ENCODE measurements around the gene ALK. TPM values are rescaled to one million over a fixed set of nuclear protein-coding genes. Genes with fewer than 3 reads are reported as not detected.

Gene ALK
- total and polyA plus RNA-seq, 7 donors = 0.31 to 2.9 (median 1.2) TPM; not detected in 1

DNA sequence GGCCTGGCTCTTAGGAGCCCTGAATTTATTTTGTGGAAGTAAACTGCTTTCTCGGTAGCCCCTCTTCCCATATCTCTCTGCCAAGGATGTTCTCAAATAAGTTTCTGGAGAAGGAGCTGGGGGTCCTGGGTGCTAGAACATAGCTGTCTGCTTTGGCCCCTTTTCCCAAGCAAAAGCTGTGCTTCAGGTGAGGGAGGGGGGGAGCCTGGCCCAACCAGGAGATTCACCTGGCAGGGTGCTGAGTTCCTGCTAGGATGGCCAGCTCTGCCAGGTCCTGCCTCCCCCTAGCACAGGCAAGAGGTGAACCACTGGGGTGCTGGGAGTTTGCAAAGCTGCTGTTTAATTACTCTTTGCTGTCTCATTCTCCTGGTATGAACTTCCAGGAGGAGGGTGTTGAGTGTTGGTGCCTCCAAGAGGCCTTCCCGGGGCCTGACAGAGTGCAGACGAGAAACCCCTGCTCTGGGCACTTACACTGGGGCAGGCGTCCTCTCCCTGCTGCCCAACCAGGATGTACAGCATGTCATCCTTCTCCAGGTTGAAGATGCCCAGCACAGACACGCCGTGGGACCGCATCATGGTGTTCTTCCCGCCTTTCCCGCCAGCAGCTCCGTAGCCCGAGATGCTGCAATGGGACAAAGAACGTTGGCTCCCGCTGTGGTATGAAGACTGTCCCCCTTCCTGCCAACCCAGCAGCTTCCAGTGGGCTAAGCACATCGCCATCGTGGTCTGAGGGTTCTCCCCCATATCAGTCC, 682.0 kb downstream of the ALK start:
- H3K27ac ChIP-seq = no peak overlapping the region
- H3K4me3 ChIP-seq = no peak overlapping the region
- intact Hi-C loops (cut with DNase I) = no loop called here
- no peaks in the 10 kb centered on the region for H3K9me3 ChIP-seq
- H3K27me3 ChIP-seq = no peaks in the 10 kb centered on the region
- no peaks in the 10 kb centered on the region for H3K4me1 ChIP-seq
- H3K36me3 ChIP-seq = no peaks in the 10 kb centered on the region
- WGBS, 2 donors = 84 to 86% methylated on average over 15 of the region's 15 CpGs
- peak; percentile 44 for DNase-seq
- TF ChIP-seq POLR2A (IDR thresholded peaks at IDR 0.05) = no peak
- no peak for TF ChIP-seq POLR2AphosphoS5 (IDR thresholded peaks at IDR 0.05)
- TF ChIP-seq, protein P1, sequence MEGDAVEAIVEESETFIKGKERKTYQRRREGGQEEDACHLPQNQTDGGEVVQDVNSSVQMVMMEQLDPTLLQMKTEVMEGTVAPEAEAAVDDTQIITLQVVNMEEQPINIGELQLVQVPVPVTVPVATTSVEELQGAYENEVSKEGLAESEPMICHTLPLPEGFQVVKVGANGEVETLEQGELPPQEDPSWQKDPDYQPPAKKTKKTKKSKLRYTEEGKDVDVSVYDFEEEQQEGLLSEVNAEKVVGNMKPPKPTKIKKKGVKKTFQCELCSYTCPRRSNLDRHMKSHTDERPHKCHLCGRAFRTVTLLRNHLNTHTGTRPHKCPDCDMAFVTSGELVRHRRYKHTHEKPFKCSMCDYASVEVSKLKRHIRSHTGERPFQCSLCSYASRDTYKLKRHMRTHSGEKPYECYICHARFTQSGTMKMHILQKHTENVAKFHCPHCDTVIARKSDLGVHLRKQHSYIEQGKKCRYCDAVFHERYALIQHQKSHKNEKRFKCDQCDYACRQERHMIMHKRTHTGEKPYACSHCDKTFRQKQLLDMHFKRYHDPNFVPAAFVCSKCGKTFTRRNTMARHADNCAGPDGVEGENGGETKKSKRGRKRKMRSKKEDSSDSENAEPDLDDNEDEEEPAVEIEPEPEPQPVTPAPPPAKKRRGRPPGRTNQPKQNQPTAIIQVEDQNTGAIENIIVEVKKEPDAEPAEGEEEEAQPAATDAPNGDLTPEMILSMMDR (IDR thresholded peaks at IDR 0.05) = no peak
- TF ChIP-seq EP300 (IDR thresholded peaks at IDR 0.05) = no peak

DNA sequence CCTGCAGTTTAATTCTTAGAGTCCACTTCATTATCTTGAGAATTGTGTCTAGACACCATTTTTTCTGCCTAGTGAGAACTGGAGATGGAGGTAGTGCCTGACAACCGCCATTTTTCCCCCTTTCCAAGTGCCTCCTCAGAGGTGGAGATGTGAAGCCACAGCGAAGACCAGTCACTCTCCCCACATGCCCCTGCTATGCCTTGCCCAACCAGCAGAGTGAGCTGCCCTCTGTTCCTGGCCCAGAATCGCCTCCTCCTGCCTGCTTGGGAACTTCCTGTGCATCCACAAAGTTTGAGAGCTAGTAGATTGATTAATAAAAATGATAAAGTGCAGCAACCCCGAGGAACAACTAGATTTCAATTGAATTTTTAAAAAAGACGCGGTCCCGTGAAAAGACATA, 682.9 kb downstream of the ALK start:
- TF ChIP-seq, protein P1 (IDR thresholded peaks at IDR 0.05) = peak in 2 of 4 experiments; percentile 7 to 34
- TF ChIP-seq EP300 (IDR thresholded peaks at IDR 0.05) = no peak
- peak; percentile 13 for DNase-seq
- H3K36me3 ChIP-seq = no peaks in the 10 kb centered on the region
- intact Hi-C loops (cut with DNase I) = no loop called here
- no peaks in the 10 kb centered on the region for H3K9me3 ChIP-seq
- H3K27ac ChIP-seq = no peak overlapping the region
- WGBS, 2 donors = 65 to 68% methylated on average over 7 of the region's 7 CpGs
- no peaks in the 10 kb centered on the region for H3K27me3 ChIP-seq
- H3K4me3 ChIP-seq = no peak overlapping the region
- H3K4me1 ChIP-seq = no peaks in the 10 kb centered on the region

DNA sequence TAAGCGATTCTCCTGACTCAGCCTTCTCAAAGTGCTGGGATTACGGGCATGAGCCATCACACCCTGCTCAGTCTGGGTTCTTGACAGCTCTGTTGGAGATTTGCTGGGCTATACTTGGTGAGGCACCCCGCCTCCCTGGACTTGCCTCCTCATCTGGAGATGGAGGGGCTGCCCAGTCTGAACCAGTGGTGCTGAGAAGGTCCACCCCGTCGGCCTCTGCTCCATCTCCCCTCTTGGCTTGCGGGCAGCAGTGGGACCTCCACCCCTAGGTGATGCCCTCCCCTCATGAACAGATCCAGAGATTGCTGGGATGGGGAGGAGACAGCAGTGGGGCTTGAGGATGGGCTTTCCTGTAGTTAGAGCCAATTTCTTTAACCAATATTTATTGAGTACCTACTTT, 685.3 kb downstream of the ALK start:
- intact Hi-C loops (cut with DNase I) = no loop called here
- TF ChIP-seq POLR2AphosphoS5 (IDR thresholded peaks at IDR 0.05) = no peak
- TF ChIP-seq, protein P1 (IDR thresholded peaks at IDR 0.05) = no peak
- no peak for TF ChIP-seq POLR2A (IDR thresholded peaks at IDR 0.05)
- no peak for TF ChIP-seq EP300 (IDR thresholded peaks at IDR 0.05)
- Histone ChIP-seq H3K36me3 (no peaks in the 10 kb centered on the region), H3K27ac (no peak overlapping the region), H3K4me1 (no peaks in the 10 kb centered on the region), H3K9me3 (no peaks in the 10 kb centered on the region), H3K27me3 (no peaks in the 10 kb centered on the region), H3K4me3 (no peak overlapping the region)
- DNase-seq = peak; percentile 50
- 88 to 90% methylated on average over 6 of the region's 6 CpGs for WGBS, 2 donors

DNA sequence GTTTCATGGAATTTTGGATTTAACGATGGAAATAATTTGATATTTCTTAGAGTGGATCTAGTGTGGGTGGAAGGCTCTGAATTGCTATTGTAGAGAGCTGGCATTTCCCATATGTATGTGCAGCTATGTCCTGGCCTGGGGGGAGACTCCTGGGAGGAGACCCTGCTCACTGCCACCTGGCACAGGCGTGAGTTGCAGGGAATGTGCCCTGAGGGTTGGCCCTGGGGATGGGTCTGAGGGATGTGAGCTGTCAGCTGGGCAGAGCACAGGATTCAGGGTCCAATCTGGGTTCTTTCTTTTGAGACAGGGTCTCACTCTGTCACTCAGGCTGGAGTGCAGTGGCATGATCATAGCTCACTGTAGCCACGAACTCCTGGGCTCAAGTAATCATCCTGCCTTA, 686.0 kb downstream of the ALK start:
- DNase-seq = peak; percentile 24
- Histone ChIP-seq H3K9me3 (no peaks in the 10 kb centered on the region), H3K27me3 (no peaks in the 10 kb centered on the region), H3K4me1 (no peaks in the 10 kb centered on the region), H3K36me3 (no peaks in the 10 kb centered on the region), H3K4me3 (no peak overlapping the region), H3K27ac (no peak overlapping the region)
- 56 to 73% methylated on average over 3 of the region's 3 CpGs for WGBS, 2 donors
- TF ChIP-seq, protein P1 (IDR thresholded peaks at IDR 0.05) = no peak
- TF ChIP-seq POLR2A (IDR thresholded peaks at IDR 0.05) (no peak), POLR2AphosphoS5 (IDR thresholded peaks at IDR 0.05) (no peak), EP300 (IDR thresholded peaks at IDR 0.05) (no peak)
- intact Hi-C loops (cut with DNase I) = no loop called here

DNA sequence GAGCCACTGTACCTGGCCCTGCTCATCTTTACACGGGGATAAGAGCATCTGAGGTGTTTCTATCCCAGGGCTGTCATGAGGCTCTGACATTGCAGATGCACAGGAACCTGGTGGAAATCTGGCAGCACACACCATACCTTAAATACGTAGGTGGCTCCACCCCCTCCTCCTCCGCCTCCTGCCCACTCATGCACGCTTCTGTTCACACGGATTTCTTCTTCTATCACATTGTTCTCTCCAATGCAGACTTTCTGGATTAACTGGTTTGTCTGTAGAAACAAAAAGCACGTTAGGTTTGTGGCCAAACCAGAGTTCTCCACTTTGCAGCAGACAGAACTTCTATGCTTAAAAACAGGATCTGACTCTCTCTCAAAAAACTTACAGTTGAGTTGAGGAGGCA, 688.0 kb downstream of the ALK start:
- Histone ChIP-seq H3K27ac (no peak overlapping the region), H3K4me1 (no peaks in the 10 kb centered on the region), H3K4me3 (no peak overlapping the region), H3K36me3 (no peaks in the 10 kb centered on the region), H3K9me3 (no peaks in the 10 kb centered on the region), H3K27me3 (no peaks in the 10 kb centered on the region)
- DNase-seq = no peak
- intact Hi-C loops (cut with DNase I) = no loop called here
- TF ChIP-seq, protein P1 (IDR thresholded peaks at IDR 0.05) = no peak
- 26 to 64% methylated on average over 6 of the region's 6 CpGs for WGBS, 2 donors

Measured in sigmoid colon (tissue), 7 donors.